Left kidney (tissue), 2 donors: Measurements from ENCODE around the gene KCNQ1. TPM values are rescaled to one million over a fixed set of nuclear protein-coding genes. Genes with fewer than 3 reads are reported as not detected.

Experiments
- DNase-seq: peaks from one replicate; pipeline ENCODE4 v3.0.0-alpha.2; 2013
- polyA plus RNA-seq: library from polyadenylated mRNA; unstranded; fragments of 120-200 nt; gene quantifications from one replicate; pipeline ENCODE4 v1.2.1, GENCODE V29; 2013; ENCODE audit not compliant: insufficient read length

KCNQ1 gene
- polyA plus RNA-seq, 1 donor, result 9.1 TPM

- DNase-seq, result peak; percentile 74
Measured at GRCh38 chr11:2730272-2731129, 285.7 kb downstream of the KCNQ1 start.

- no peak for DNase-seq
Measured at GRCh38 chr11:2731130-2732125, 286.6 kb downstream of the KCNQ1 start.

- DNase-seq, result no peak
Measured at GRCh38 chr11:2732261-2732939, 287.6 kb downstream of the KCNQ1 start.

- no peak for DNase-seq
Measured at GRCh38 chr11:2732940-2733628, 288.3 kb downstream of the KCNQ1 start.

GRCh38 chr11:2734181-2735052 lies 289.6 kb downstream of the KCNQ1 start:
- DNase-seq, result no peak

- DNase-seq, result no peak
Measured at GRCh38 chr11:2735053-2735589, 290.3 kb downstream of the KCNQ1 start.

GRCh38 chr11:2736577-2737225 lies 291.9 kb downstream of the KCNQ1 start:
- DNase-seq, result no peak

- no peak for DNase-seq
Measured at GRCh38 chr11:2737226-2737590, 292.4 kb downstream of the KCNQ1 start.

- DNase-seq, result no peak
Measured at GRCh38 chr11:2737866-2738265, 293.1 kb downstream of the KCNQ1 start.

- DNase-seq, result no peak
Measured at GRCh38 chr11:2738551-2739431, 294.0 kb downstream of the KCNQ1 start.

GRCh38 chr11:2739531-2740274 lies 294.9 kb downstream of the KCNQ1 start:
- DNase-seq, result no peak

- no peak for DNase-seq
Measured at GRCh38 chr11:2740275-2740940, 295.6 kb downstream of the KCNQ1 start.

- DNase-seq, result no peak
Measured at GRCh38 chr11:2741006-2741376, 296.2 kb downstream of the KCNQ1 start.

- no peak for DNase-seq
Measured at GRCh38 chr11:2741377-2742131, 296.7 kb downstream of the KCNQ1 start.

- no peak for DNase-seq
Measured at GRCh38 chr11:2742201-2742600, 297.4 kb downstream of the KCNQ1 start.

GRCh38 chr11:2742611-2743426 lies 298.0 kb downstream of the KCNQ1 start:
- DNase-seq, result no peak
